A172 (cell line): Measurements from ENCODE around the gene ANKRD34A. TPM values are rescaled to one million over a fixed set of nuclear protein-coding genes. Genes with fewer than 3 reads are reported as not detected.
A peak's percentile ranks its signal among the peaks of the same experiment; 100 is the strongest.

Experiments
- DNase-seq: peaks from one replicate; pipeline ENCODE4 v3.0.0-alpha.2; 2015; ENCODE audit warnings: low spot score
- total RNA-seq: library from RNA; depleted of rRNA; stranded (reverse); fragments of >200 nt; shearing (Covaris generic); gene quantifications from 2 replicates; pipeline ENCODE4 v1.2.3, GENCODE V29; 2014

Gene ANKRD34A
- total RNA-seq, 1 experiment from 2014 or later = 2.5 TPM

DNA sequence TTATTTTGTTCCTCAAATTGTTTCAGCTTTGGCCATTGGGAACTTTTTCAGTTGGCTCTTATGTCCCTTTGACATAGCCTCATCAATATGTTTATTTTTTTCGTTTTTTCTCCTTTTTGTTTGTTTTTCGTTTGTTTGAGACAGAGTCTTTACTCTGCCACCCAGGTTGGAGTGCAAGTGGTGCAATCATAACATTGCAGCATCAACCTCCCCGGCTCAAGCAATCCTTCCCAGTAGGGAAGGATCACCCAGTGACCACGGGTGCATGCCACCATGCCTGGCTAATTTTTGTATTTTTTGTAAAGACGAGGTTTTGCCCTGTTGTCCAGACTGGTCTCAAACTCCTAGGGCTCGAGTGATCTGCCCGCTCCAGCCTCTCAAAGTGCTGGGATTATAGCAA, 8.2 kb upstream of the ANKRD34A start:
- no peak for DNase-seq

DNA sequence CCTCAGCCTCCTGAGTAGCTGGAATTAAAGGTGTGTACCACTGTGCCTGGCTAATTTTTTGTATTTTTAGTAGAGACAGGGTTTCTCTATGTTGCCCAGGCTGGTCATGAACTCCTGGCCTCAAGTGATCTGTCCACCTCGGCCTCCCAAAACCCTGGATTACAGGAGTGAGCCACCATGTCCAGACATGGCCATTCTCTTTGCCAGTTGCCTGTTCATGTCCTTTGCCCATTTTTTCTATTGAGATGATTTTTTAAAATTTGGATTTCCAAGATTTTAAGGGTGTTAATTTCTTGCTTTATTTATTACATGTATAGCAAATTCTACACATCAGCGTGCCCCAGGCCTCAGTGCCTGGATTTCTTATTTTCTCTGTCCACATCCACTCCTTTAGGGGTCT, 2.9 kb upstream of the ANKRD34A start:
- DNase-seq = no peak

- no peak for DNase-seq
These were observed 857 bp upstream of the ANKRD34A start for GRCh38 chr1:145965119-145965744.

DNA sequence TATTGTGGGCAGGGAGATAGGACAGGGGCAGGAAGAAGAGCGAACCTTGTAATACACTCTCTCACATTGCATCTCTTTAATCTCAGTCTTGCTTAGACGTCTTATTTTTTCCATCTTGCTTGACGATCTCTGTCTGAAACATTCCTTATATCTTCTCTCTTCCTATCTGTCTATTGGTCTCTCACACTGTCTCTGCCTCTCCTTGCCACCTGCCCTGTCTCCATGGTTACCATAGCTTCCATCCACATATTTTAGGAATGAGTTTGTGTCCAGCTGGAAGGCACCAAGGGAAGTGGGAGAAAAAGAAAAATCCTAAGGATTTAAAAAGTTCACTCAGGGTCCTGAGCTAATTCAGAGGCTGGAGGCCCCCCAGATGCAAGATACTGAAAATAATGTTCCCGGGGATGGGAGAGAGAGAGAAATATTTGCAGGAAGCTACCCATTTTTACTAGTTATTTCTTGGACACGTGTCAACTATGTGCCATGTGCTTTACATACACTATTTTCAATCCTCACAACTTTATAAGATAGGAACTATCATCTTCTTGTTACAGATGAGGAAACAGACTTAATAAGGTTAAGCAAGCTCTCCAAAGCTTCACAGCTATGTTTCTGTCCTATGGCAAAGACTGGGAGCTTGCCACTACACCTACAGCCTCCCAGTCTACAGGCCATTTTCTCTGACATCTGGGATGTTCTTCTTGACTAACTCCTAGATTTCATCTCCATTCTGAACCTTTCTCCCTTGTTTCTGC, 933 bp downstream of the ANKRD34A start:
- DNase-seq = peak; percentile 81

- DNase-seq = peak; percentile 28
These were observed 1.9 kb downstream of the ANKRD34A start for GRCh38 chr1:145962157-145963102.

DNA sequence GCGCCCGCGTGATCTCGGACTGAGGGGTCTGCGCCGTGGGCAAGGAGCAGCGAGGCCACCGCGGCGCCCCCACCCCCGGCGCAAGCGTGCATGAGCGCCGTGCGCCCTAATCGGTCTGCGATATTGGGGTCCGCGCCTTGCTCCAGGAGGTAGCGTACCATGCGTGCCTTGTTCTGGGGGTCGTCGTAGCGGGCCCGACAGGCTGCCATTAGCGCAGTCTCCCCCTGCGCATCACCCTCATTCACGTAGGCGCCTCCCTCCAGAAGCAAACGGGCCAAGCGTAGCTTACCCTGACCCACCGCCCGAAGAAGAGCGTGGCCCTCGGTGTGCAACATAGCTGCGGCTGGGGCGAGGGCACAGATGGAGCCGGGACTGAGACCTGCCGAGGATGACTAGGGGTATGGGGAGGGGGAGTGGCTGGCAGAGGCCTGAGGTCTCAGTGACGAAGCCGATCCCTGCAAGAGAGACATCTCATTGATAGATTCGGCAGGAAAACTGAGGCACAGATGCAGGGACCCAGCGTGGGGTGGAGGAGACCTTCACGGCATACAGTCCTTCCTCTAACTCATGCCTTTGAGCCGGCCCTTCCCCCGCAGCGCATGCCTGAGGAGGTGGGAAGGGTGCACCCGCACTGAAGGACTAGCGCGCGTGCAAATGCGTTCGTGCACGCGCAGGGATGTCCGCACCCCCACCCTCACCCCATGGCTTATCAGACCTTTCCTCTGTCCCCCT, 2.8 kb downstream of the ANKRD34A start:
- DNase-seq = no peak

DNA sequence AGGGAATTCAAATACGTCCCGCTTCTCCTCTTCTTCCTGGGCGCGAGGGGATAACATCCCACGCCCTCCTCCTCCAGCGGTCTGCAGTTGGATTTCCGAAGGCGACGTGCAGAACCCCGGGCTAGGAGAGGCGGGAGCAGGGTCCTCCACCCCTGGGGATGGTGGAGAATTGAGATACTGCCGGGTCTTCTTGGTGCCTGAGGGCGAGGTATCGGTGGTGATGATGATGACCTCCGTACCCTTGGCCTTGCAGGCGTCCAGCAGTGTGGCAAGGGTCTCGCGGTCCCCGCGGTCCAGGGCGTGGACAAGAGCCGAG, 3.3 kb downstream of the ANKRD34A start:
- DNase-seq = no peak

DNA sequence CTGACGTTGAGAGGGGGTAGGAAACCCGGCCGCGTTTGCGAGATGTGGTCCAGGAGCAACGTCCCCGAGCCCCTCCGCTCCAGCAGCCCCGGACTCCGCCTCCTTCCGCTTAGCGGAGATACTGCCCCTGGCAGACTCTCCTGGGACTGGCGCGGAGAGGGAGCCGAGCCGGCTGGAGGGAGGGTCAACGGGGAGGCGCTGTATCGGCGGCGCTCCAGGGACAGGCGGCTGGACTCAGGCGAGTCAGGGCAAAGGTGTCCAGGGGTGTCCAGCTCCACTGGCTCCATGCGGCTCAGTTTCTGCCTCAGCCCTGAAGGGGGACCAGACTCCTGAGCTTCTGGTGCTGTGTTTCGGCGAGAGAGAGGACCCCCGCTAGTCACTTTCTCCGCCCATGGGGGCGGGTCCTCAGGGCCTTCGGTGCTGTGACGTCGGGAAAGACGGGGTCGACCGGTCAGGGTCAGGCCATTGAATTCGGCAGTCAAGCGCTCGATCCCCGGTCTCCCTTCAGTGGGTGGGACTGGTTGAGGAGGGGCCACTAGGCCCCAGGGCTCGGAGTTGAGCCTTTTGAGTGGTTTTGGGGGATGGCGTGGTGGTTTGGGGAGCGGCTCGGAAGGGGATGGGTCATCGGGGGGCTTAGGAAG, 3.8 kb downstream of the ANKRD34A start:
- DNase-seq = no peak

GRCh38 chr1:145959957-145960467, 4.4 kb downstream of the ANKRD34A start:
- no peak for DNase-seq

- DNase-seq = no peak
These were observed 5.0 kb downstream of the ANKRD34A start for GRCh38 chr1:145959333-145959732.

GRCh38 chr1:145958734-145959133, 5.6 kb downstream of the ANKRD34A start:
- DNase-seq = no peak

DNA sequence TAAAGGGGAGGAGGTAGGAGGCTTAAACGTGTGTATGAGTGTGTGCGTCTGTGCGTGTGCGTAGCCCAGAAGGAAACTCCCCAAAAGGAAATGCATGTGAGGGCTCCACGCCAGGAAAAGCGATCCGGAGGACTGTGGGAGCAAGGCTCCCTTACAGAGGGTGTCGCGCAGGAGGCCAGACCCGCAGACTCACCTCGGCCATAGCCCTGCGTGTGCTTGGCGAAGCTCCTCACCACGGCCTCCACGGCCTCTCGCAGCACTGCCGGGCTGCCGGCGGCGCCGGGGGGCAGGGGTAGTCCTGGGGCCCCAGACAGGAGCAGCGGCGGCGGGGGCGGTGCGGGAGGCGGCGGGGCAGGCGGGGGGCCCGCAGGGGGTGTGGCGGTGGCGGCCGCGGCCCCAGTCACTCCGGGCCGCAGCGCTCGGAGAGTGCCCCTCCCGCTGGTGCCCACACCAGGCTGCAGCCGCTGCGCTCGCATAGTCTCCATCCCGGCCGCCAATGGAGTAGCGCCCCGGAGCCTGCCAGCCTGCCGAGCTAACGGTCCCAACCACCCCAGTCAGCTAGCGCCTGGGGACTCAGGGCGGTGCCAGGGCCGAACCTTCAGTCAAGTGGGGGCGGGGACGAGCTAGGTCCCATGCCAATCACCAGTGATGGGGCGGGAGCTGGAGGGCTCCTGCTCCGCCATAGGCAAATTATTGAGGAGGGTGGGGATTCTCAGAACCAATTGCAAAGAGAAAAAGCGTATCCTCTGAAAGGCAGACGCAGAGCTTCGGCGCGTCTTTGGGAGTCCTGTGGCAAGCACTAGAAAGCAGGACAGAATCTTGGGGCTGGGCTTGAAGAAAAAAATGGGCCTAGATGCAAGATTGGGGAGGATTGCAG, 6.7 kb downstream of the ANKRD34A start, which contains the start of gene LIX1L:
LIX1L (minus strand) TSS at position 575 of the 877 bp plus-strand sequence; CDS start at position 485, 90 bp downstream.
- DNase-seq = peak; percentile 98

DNA sequence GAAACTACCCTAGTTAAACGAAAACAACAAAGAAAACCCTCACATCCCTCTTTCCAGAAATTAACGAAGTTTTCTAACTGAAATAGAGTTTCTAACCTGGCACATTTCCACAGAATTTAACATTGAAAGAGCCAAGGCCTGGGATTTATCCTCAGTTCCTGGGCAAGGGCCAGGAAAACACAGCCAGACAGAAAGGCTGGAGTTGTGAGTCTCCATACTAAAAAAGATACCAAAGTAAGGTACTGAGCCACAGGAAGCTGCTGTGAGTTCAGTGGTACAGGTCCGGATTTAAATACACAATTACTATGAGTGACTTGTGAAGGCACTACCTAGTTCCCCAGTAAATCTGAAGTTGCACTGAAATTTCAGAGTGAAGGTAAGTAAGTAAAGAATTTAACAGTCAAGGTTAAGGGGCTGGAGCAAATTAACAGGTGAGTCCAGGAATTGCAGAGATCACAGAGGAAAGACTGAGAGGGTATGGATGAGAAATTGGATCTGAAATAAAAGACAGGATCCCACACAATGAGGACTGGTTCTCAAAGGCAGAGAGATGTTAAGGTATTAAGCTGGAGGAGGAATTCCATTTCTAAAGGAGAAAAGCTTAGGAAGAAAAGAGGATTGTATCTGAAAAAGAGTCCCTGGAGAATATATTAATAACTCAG, 7.5 kb downstream of the ANKRD34A start:
- DNase-seq = no peak

GRCh38 chr1:145956361-145956760, 8.0 kb downstream of the ANKRD34A start:
- no peak for DNase-seq

- DNase-seq = no peak
These were observed 8.9 kb downstream of the ANKRD34A start for GRCh38 chr1:145955436-145955835.

DNA sequence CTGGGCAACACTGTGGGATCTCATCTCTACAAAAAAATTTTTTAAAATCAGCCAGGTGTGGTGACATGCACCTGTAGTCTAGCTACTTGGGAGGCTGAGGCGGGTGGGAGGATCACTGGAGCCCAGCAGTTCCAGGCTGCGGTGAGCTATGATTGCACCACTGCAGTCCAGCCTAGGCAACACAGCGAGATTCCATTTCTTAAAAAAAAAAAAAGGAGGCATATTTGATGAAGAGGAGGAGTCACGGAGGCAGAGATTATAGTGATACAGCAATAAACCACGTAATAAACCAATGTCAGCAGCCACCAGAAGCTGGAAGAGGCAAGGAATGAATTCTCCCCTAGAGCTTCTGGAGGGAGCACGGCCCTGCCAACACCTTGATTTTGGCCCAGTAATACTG, 10.5 kb downstream of the ANKRD34A start:
- DNase-seq = no peak

GRCh38 chr1:145952903-145953302, 11.5 kb downstream of the ANKRD34A start:
- no peak for DNase-seq

DNA sequence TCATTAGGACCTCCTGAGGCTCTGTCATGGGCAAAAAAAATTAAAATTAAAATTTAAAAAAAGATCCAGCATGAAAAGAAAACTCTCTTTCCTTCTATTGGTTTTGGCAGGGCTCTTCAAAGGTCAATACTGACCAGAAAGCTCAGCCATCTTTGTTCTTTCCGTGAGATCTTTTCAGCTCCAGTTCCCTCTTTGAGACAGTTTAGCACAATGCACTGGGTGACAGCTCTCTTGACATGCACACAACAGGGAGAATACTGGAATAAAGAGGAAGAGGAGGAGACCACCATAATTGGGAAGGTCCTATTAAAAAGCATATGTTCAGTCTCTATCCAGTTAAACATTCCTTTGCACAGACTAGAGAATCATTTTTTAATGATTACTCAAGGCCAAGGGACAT, 12.8 kb downstream of the ANKRD34A start:
- no peak for DNase-seq

DNA sequence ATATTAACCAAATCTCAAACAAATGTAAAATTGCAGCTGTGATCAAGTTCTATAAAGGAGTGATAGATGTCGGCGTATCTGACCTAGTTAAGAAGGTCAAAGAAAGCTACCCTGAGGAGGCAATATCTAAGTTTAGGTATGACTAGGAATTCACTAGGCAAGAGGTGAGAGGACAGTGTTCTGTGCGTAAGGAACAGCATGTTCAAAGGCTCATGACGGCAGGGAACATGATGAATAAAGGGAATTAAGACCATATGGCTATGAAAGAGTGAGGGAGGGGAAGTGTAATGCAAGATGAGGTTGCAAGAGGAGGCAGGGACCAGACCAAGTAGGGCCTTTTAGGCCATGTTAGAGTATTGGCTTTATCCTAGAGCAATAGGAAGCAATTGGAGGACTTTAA, 15.2 kb downstream of the ANKRD34A start:
- no peak for DNase-seq
